ENCODE measurements around the gene BCL2L2.
A peak's percentile ranks its signal among the peaks of the same experiment; 100 is the strongest.
"Not testable (repeated sequence)": the region's sequence is repeated elsewhere in the genome, so short reads cannot be mapped to it uniquely, and the experiment has no call there.

Gene BCL2L2

DNA sequence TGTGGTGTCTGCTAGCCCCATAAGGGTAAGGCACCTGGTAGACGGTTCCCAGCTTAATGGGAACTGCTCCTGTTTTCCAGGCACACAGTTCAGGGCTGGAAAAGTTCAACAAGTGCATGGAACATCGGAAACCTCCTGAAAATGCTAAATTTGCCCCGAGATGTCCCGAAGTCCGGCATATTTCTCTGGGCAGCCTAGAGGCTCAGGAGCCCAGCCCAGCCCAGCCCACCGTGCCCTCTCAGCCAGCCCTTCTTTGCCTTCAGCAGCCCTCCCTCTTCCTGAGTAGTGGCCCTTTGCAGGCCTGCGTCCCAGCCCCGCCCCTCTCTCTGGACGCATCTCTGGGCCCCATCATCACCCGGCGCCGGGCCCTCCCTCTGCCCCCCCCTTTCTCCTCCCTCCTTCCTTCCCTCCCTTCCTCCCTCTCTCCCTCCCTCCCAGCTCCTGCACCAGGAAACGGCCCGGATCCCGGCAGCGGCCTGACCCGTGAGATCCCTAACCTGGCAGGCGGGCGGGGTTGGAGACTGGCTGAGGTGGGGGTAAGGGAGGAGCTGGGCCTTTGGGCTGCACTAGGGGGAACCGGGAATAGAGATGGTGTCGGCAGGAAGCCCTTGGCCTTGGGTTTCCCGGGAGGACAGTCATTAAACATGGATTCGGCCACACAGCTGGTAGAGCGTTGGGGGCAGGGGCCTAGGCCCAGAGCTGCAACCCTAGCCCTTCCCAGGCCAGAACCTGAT, at the start of gene BCL2L2:
Gene BCL2L2, plus strand, starts transcription at position 422 of the 734 bp plus-strand sequence. CDS start 935 bp downstream, outside the sequence.
- DNase-seq, result peak; percentile 31 to 93 (median 88)

GRCh38 chr14:23258256-23258655, 48.4 kb upstream of the BCL2L2 start:
- DNase-seq, result no peak

- DNase-seq, result no peak
Observed at GRCh38 chr14:23259426-23259825, 47.2 kb upstream of the BCL2L2 start.

- not testable (repeated sequence) for DNase-seq
Observed at GRCh38 chr14:23260849-23261248, 45.8 kb upstream of the BCL2L2 start.

DNA sequence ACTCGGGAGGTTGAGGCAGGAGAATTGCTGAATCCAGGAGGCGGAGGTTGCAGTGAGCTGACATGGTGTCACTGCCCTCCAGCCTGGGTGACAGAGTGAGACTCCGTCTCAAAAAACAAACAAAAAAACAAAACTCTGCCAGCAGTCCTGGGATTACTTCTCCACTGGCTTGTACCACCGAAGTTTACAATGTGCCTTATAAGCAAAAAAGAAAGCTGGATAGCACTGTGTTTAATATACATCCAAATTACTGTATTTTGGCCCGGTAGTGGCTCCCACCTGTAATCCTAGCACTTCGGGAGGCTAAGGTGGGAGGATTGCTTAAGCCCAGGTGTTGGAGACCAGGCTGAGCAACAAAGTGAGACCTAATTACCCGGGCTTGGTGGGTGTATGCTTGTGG, 37.4 kb upstream of the BCL2L2 start:
- no peak for DNase-seq

- no peak for DNase-seq
Observed at GRCh38 chr14:23275412-23275811, 31.2 kb upstream of the BCL2L2 start.

DNA sequence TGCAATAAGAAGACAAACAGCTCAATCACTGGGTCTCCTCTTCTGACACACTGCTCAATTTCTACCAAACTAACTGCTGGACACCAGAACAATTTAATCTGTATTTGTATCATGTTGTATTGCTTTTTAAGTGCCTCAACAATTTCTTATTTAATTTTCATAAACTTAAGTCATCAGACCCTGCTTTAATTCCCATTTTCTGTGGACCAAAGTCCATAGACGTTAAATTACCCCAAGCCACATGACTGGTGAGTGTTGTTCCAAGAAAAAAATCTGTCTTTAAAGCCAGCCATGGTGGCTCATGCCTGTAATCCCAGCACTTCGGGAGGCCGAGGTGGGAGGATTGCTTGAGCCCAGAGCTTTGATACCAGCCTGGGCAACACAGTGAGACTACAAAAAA, 29.4 kb upstream of the BCL2L2 start:
- DNase-seq, result no peak

GRCh38 chr14:23277928-23278327, 28.7 kb upstream of the BCL2L2 start:
- DNase-seq, result not testable (repeated sequence)

DNA sequence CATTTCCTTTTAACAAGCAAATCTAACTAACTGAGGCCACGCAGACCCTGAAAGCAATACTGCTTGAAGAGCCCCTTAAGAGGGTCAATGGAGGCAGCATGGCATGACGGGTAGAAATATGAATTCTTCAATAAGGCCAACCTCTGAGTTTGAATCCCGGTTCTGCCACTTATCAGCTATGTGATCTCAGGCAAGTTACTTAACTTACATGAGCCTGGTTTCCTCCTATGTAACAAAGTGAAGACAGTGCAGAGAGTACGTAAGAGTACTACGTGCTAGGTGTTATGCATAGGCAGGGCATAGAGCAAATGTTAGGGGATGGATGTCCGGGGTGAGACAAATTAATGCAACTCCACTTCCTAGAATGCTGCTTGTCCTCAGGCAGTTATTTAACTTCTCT, 25.4 kb upstream of the BCL2L2 start:
- no peak for DNase-seq

DNA sequence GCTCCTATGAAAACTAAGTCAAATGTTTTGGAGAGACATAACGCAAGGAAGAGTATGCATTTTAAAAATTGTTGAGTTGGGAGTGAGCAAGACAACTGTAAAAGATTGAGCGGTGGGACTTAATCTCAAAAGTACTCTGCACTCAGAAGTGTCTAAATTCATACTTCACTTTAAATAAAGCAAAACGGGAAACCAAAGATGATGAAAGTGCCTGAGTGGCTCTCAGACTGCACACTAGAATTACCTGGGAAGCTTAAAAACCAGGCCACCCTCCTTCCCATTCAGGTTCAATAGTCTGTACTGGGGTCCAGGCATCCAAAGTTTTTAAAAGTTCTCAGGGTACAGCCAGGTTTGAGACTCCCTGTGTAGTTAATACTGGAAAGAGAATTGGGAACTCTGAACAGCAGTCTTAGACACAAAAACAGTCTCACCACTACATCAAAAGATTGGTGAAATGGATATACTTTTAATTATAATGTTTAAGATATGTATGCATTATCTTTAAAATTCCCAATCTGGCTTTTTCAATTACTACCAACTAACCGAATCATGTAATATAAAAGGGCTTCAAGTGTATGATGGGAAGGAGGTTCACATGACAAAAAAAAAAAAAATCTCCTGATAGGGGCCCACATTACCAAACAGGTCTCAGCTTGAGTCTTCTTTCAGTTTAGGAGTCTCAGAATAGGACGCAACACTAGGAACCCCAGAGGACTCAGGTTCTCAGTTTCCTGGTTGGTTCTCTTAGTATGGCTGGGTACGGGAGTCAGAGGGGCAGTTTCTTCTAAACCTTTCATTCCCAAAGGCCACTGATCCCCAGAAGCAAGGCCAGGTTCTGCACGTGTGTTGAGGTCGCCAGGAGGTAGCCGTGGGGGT, 21.7 kb upstream of the BCL2L2 start:
- no peak for DNase-seq

- DNase-seq, result peak in 2 of 58 donors; percentile 27 to 59
Observed at GRCh38 chr14:23285530-23286019, 21.1 kb upstream of the BCL2L2 start.

- peak; percentile 83 to 99 (median 99) for DNase-seq
Observed at GRCh38 chr14:23286020-23286901, 20.4 kb upstream of the BCL2L2 start, which contains the start of gene HOMEZ. HOMEZ (minus strand) TSS chr14:23286132; CDS start chr14:23285952, 180 bp downstream.

DNA sequence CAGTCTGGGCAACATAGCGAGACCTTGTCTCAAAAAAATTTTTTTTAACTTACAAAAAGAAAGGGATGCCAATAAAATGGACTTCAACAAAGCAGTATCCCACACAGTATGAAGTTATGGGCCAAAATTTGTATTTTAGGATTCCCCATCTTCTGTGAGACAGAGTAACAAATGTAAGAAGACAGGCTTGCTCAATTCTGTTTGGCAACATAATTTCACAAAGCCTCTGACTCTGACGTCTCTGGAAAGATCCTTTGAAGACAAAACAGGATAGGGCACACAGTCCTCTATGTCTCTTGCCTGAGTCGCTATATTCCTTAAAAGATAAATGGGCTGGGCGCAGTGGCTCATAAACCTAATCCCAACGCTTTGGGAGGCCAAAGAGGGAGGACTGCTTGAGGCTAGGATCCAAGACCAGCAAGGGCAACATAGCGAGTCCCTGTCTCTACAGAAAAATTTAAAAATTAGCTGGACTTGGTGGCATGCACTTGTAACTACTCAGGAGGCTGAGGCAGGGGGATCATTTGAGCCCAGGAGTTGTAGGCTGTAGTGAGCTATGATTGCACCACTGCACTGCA, 19.6 kb upstream of the BCL2L2 start:
- no peak for DNase-seq

GRCh38 chr14:23294734-23295561, 11.7 kb upstream of the BCL2L2 start:
- DNase-seq, result peak in 27 of 58 donors; percentile 11 to 62 (median 29)

DNA sequence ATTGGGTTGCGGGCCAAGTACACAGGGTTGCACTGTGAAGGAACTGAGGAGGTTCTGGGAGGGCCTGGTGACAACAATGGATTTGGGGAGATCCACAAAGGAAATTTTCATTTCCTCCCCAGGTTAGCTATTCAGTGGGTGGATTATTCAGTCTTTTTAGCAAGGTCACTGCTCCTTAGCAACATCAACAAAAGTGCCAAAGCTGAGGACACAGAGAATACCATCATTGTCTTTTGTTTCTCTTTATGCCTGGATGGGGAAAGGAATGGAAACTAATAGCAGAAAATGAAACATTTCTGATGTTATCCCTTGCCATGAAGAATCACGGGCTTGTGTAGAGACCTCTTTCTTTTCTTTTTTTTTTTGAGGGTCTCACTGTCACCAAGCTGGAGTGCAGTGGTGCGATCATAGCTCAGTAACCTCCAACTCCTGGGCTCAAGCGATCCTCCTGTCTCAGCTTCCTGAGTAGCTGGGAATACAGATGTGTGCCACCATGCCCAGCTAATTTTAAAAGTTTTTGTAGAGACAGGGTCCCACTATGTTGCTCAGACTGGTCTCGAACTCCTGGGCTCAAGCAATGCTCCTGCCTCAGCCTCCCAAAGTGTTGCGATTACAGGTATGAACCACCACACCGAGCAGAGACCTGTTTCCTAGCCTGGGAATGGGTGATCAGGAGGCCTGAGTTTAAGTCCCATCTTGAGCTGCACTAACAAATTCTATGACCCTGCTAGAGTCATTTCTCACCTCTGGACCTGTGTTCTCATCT, 10.4 kb upstream of the BCL2L2 start:
- no peak for DNase-seq

GRCh38 chr14:23297096-23297495, 9.5 kb upstream of the BCL2L2 start:
- no peak for DNase-seq

GRCh38 chr14:23297611-23298277, 8.9 kb upstream of the BCL2L2 start:
- no peak for DNase-seq

Data from anterior cingulate cortex (tissue), 58 donors.